Measurements from ENCODE around the gene NFATC1. TPM values are rescaled to one million over a fixed set of nuclear protein-coding genes. Genes with fewer than 3 reads are reported as not detected.

NFATC1 gene
- total RNA-seq, 1 experiment from 2014 or later, result 4.9 TPM

DNA sequence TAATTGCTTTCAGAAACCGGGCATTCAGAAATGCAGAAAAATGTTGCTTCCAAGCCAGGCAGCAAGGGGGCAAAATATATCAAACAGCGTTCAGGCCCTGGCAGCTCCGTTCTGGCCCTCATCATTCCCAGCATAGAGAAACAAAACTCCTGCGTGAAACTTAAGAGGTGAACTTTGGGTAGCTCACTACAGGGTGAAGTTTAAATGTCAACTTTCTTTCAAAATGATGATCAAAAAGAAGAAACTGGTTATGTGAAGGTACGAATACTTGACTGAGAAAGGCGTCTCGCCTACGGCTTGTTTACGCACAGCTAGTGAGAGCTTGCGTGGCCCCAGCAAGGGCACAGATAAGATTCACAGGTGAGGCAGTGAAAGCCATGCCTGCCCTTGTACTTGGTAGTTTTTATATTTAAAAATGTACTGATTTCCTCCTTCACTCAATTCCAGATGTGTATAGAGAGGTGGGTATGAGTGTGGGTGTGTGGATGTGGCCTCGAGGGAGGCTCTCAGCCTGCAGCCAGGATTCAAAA is 127.5 kb downstream of the NFATC1 start:
- in situ Hi-C loops (cut with HindIII; ENCODE audit: low pct_unique_long_range_greater_than_20kb, low sequenced_read_pairs), result no loop called here

DNA sequence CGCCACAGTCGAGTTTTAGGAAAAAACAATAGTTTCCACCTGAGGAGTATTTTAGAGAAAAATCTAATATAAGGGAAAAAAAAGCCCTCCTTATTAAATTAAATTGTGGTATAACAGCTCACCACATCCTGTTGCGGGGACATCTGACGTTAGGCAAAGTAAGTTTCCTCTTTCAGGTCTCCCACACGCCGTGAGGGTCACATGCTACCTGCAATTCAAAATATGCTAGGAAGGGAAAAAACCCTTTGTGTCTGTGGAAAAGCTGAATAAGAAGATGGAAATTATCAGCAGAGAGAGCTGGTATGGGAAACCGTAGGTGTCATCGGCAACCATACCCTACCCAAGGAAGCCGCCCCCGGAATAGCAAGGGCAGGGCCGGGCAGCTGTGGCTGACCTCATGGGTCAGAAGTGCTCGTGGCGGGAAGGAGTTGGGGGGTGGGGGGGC is 128.0 kb downstream of the NFATC1 start:
- in situ Hi-C loops (cut with HindIII; ENCODE audit: low pct_unique_long_range_greater_than_20kb, low sequenced_read_pairs), result no loop called here
- no peak for DNase-seq (ENCODE audit: low read depth, low spot score)

More for the DNA sequence above, 127.5 kb downstream of the NFATC1 start:
- no peak for DNase-seq (ENCODE audit: low read depth, low spot score)

DNA sequence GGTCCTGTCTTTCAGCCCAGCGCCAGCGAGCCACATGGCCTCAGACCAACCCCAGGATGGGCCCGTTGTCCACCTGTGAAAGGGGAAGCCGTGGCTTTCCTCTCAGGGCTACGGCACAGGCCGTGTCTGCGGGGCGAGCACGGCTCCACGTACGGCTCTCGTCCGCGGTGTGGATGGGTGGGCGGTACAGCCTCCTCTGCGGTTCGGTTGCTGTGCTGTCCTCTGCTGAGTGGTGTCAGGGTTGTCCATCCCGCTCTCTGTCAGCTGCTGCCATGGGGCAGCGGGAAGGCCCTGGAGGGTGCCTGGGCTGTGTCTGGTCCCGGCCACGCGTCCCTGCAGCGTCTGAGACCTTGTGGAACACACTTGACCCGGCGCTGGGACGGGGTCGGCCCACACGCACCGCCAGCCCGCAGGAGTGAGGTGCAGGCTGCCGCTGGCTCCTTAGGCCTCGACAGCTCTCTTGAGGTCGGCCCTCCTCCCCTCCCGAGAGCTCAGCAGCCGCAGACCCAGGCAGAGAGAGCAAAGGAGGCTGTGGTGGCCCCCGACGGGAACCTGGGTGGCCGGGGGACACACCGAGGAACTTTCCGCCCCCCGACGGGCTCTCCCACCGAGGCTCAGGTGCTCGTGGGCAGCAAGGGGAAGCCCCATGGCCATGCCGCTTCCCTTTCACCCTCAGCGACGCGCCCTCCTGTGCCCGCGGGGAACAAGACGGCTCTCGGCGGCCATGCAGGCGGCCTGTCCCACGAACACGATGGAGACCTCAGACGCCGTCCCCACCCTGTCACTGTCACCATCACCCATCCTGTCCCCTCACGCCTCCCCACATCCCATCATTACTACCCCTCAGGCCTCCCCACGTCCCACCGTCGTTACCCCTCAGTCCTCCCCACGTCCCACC is 128.7 kb downstream of the NFATC1 start:
- in situ Hi-C loops (cut with HindIII; ENCODE audit: low pct_unique_long_range_greater_than_20kb, low sequenced_read_pairs), result no loop called here
- no peak for DNase-seq (ENCODE audit: low read depth, low spot score)

DNA sequence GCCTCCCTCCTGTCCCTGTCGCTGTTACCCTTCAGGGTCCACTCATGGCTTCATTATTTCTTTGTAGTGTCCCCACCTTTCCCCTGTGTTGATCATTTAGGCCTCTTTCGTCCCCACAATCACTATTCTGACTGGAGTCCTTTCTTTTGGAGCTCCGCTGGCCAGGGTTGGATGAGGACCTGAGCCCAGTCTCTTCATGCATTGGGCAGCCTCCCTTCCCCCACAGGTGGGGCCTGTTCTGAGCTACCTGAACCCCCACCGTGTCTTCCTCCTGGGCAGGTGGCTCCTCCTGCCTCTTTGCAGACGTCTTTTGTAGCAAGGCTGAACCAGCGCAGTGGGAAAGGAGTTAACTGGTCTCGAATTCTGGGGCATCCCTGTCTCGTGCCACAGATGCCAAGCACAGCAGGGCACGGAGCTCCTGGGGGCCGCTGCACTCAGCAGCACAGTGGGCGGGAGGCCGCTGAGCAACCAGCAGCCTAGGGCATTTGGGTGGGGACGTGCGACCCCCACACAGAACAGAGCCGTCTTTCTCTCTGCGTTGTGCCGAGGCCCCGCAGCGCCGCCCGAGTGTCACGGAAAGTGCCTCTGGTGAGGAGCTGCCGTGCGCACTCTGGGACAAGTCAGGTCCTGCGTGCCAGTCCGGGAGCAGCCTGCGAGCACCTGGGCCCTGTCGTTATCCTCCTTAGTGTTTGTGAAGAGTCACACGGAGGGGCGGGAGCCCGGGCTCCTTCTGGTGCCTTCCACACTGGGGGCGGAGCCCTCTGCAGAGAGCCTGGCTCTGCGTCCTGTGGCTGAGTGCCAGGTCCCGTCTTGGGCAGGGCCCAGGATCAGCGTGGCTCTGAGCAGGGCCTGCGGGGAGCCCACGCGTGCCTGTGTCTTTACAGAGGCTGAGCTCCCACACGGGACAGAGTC is 130.1 kb downstream of the NFATC1 start:
- no peak for DNase-seq (ENCODE audit: low read depth, low spot score)
- in situ Hi-C loops (cut with HindIII; ENCODE audit: low pct_unique_long_range_greater_than_20kb, low sequenced_read_pairs), result no loop called here

DNA sequence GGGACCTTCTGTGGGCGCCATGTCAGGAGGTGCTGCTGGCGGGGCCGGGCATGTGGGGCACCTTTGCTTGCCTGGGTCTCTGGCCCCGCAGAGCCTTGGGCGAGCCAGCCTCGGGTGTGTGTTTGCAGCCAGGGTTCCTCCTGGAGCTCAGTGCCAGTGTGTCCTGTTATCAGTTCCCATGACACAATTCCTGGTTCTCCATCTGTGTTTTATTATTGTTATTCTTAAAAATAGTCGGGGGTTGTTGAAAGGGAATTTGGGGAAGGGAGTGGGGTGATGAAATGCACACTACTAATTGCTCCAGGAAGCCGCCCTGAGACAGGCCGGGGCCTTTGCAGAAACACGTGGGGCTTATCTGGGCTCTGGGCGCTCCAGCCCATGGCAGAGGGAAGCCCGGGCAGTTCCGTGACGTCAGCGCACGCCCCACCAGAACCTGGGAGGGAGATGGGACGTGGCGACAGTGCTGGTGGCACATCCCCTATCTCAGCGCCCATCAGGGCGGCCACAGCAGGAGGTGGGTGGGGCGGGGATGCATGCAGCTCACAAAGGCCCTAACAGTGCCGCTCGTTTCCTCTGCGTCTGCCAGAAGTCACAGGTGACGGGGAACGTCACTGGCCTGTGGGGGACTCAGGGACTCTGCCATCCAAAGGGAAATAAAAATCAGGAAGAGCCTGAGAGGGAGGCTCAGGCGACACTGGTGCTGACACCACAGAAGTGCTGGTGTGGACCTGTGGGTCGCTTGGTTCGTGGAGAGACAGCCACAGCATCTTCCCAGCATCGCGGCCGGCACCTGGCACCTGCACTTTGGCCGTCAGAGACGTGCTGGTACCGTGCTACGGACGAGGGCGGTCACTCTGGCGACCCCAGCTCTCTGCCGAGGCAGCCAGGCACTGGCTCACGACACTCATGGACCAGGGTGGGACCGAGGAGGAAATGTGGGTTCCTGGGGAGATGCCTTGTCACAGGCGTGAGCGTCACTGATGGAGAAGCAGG is 131.0 kb downstream of the NFATC1 start:
- DNase-seq (ENCODE audit: low read depth, low spot score), result no peak
- in situ Hi-C loops (cut with HindIII; ENCODE audit: low pct_unique_long_range_greater_than_20kb, low sequenced_read_pairs), result no loop called here

DNA sequence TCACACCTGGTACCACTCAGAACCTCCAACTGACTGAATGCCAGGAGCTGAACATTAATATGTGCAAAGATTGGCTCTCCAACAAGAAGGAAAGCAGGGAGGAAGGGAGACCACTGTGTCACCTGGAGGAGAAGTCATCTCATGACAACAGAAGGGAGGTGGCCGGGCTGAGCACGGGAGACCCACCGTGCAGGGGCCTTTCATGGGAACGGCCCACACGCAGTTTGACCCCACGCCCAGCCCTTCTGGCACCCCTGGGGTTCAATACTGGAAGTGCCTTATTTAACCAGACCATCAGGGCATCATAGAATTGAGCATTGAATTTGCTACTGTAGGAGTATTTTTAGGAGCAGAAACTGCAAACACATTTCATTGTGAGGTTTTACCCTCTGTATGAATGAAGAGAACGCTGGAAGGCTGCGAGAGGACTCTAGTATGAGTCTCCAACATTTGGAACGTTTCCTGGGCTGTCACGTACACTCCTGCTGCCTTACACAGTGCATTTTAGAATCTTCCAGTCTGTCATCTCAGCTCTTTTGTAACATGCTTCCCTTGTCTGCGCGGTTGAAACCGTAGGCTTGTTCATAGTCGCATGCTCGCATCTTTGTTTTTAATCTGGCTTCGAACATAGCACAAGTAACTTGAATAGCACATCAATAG is 132.1 kb downstream of the NFATC1 start:
- in situ Hi-C loops (cut with HindIII; ENCODE audit: low pct_unique_long_range_greater_than_20kb, low sequenced_read_pairs), result no loop called here
- DNase-seq (ENCODE audit: low read depth, low spot score), result no peak

DNA sequence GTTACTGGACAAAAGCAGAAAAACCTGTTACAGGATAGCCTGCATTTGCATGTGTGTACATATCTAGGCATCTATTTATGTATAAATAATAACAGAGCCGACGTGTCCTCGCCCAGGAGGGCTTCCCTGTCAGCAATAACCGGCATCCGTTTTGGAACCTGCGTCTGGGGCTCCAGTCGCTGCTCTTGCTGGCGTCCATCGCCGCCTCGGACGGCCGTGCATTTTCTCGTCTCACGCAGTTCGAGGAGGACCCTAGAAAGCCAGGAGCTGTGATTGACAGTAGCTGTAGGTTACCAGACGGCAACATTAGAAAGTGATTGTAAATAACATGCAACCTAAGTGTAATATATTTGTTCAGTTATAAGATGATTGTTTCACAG is 132.6 kb downstream of the NFATC1 start:
- in situ Hi-C loops (cut with HindIII; ENCODE audit: low pct_unique_long_range_greater_than_20kb, low sequenced_read_pairs), result no loop called here
- no peak for DNase-seq (ENCODE audit: low read depth, low spot score)

DNA sequence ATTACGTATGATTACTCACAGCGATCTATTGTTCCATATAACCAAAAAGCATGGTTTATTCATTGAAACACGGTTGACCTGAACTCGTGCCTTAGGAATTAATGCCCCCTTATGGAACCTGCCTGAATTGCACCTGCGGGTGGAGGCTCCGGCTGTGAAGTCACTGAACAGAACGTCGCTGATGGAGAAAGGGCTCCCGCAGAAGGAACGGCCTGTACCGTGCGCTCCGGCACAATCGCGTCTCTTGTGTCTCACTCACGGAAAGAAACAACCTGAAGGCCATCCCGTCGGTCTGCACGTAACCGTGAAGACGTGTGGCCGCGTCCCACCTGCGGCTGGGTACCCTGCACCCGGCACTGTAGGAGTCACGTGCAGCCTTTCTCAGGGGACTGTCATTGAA is 133.1 kb downstream of the NFATC1 start:
- DNase-seq (ENCODE audit: low read depth, low spot score), result peak; percentile 79
- in situ Hi-C loops (cut with HindIII; ENCODE audit: low pct_unique_long_range_greater_than_20kb, low sequenced_read_pairs), result no loop called here

DNA sequence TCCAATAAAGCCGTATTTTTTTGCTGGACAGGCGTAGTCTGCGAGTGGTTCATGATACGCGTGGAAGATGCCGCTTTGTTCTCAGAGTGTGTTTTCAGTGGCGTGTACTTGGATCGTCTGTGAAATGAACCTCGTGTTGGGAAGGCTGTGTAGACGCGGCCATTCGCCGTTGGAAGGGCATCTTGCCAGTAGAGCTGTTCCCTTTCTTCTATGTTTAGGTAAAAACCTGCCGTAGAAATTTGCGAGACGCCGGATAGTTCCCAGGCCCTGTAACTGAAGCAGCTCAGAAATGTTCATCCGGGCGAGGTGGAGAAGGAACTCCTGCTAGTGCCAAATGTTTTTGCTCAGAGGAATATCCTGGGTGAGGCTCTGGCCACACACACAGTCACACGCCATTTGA is 133.6 kb downstream of the NFATC1 start:
- DNase-seq (ENCODE audit: low read depth, low spot score), result no peak
- in situ Hi-C loops (cut with HindIII; ENCODE audit: low pct_unique_long_range_greater_than_20kb, low sequenced_read_pairs), result no loop called here

DNA sequence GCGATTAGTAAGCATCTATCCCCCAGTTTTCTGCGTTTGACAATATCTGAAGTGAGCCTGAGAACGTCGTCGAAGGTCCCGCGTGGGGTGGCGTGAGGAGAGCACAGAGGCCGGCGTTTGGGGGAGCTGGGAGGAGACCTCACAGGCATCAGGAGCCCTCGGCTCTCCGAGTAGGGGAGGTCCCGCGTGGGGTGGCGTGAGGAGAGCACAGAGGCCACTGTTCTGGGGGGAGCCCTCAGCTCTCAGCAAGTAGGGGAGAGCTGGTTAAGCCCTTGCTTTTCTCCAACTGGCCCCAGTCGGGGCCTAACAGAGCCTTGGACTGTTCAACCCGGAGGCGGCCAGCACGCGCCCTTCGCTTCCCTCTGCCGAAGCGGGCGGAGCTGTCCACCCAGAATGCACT is 134.3 kb downstream of the NFATC1 start:
- no peak for DNase-seq (ENCODE audit: low read depth, low spot score)
- in situ Hi-C loops (cut with HindIII; ENCODE audit: low pct_unique_long_range_greater_than_20kb, low sequenced_read_pairs), result no loop called here

DNA sequence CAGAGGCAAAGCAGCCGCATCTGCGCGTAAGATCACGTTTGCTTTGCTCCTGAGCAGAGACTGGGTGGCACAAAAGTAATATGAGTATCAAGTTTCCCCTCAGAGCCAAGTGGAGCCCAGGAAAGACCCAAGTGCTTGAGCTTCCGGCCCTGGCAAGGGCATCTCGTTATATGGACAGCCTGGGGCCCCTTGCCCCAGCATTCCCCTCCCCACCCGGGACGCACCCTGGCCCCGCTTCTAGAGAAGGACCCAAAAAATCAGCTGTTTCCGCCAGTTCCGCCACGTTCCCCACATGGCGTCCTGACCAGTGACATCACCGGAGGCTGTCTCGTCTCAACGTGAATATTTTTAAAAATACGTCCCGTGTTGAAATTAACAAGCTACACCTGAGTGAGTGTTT is 135.1 kb downstream of the NFATC1 start:
- no peak for DNase-seq (ENCODE audit: low read depth, low spot score)
- in situ Hi-C loops (cut with HindIII; ENCODE audit: low pct_unique_long_range_greater_than_20kb, low sequenced_read_pairs), result no loop called here

DNA sequence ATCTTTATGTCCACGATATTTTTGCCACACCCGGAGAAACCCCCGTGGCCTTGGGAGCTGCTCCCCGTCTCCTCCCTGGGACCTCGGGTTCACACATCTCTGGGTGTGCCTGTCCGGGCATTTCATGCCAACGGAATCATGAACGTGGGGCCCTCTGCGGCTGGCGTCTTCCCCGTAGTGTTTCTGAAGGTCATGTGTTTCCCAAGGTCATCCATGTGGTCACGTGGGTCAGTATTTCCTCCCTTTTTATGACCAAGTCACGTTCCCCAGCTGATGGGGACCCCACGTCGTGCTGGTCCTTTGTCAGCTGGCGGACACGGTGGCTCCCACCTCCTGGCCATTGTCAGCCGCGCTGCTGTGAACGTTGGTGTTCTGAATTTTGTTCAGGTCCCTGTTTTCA is 135.7 kb downstream of the NFATC1 start:
- no peak for DNase-seq (ENCODE audit: low read depth, low spot score)
- in situ Hi-C loops (cut with HindIII; ENCODE audit: low pct_unique_long_range_greater_than_20kb, low sequenced_read_pairs), result no loop called here

DNA sequence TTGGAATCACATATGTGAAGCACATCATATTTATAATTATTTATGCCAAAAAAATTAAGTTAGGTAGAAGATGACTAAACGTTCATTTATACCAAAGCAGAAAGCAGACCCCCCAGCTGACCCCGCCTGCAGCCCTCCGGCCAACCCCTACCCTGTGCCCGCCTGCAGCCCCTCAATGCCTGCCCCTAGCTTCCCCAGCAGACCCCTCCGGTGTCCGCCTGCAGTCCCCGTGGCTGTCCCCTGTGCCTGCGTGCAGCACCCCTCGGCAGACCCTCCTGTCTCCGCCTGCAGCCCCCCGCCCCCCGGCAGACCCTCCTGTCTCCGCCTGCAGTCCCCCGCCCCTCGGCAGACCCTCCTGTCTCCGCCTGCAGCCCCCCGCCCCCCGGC is 136.2 kb downstream of the NFATC1 start:
- no peak for DNase-seq (ENCODE audit: low read depth, low spot score)
- in situ Hi-C loops (cut with HindIII; ENCODE audit: low pct_unique_long_range_greater_than_20kb, low sequenced_read_pairs), result no loop called here

DNA sequence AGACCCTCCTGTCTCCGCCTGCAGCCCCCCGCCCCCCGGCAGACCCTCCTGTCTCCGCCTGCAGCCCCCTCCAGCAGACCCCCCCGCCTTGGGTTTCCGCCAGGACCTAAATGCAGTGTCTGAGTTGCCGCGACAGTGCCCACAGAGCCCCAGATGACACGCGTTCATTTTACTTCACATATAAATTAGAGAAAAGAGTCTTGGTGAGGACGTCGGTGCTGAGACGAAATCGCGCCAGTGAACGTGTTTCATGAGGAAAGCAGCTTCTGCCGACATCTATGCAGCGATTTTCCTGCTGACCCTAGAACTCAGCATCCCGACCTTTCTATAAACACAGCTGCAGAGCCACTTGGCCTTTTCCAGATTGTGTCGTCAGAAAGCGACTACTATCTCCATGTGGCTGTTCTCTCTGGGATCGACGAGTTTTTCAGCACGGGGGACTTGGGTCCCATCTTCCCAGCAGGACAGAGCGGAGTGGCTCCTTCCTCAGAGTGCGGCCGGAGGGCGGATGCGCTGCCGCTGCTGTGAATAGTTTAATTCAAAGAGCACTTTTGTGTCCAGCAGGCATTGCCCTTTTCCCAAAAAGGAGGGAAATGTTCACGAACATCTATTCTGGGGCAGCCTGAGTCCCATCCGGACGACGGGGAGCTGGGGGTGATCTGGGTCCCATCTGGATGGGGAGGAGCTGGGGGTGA is 136.7 kb downstream of the NFATC1 start:
- in situ Hi-C loops (cut with HindIII; ENCODE audit: low pct_unique_long_range_greater_than_20kb, low sequenced_read_pairs), result no loop called here
- no peak for DNase-seq (ENCODE audit: low read depth, low spot score)

DNA sequence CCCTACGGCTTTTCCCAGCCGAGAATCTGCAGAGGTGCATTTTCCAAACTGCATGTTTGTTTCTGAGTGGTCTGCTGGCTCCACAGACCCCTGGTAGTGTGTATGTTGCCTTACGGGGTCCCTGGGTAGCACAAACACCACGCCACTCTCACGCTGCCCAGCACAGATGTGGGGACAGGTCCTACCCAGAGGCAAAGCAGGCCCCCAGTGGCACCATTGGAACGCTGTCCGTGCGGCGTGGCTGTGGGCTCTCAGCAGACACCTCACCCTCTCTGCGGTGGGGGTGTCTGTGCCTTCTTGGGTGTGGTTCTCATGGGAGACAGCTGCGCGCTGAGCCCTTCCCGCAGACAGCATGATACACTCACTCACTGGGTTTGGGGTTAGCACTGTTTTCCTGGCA is 137.4 kb downstream of the NFATC1 start:
- in situ Hi-C loops (cut with HindIII; ENCODE audit: low pct_unique_long_range_greater_than_20kb, low sequenced_read_pairs), result no loop called here
- no peak for DNase-seq (ENCODE audit: low read depth, low spot score)

DNA sequence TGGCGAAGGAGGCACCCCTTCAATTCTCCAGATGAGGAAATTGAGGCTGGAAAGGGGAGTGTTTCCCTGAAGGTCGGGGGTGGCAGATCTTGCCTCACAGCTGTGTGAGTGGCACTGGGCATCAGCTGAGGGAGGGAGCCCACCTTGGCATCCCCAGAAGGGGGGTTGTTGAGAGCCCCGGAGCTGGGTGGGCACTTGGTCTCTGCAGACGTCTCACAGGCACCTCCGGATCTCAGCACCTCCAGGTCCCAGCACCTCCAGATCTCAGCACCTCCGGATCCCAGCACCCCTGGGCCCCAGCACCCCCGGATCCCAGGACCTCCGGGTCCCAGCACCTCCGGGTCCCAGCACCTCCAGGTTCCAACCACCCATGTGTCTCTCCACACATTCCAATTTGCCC is 137.9 kb downstream of the NFATC1 start:
- DNase-seq (ENCODE audit: low read depth, low spot score), result no peak
- in situ Hi-C loops (cut with HindIII; ENCODE audit: low pct_unique_long_range_greater_than_20kb, low sequenced_read_pairs), result no loop called here

Measured in SK-MEL-5 (cell line).